ENCODE measurements around the gene WNT3. TPM values are rescaled to one million over a fixed set of nuclear protein-coding genes. Genes with fewer than 3 reads are reported as not detected.

The WNT3 gene
- total RNA-seq, 2 experiments from 2014 or later = not detected

GRCh38 chr17:46768540-46768870 is 50.0 kb downstream of the WNT3 start:
- Mint-ChIP-seq H3K27ac (no peak overlapping the region), H3K27me3 (peaks cover 26% of the 10 kb centered on the region), H3K9me3 (no peaks in the 10 kb centered on the region), H3K4me3 (no peak overlapping the region), H3K4me1 (ENCODE audit: low read depth) (peaks cover 11% of the 10 kb centered on the region), H3K36me3 (ENCODE audit: low read depth) (no peaks in the 10 kb centered on the region)
- H3K36me3 ChIP-seq (ENCODE audit: insufficient read depth, low read length) = no peaks in the 10 kb centered on the region
- no peak overlapping the region for H3K4me3 ChIP-seq (ENCODE audit: low read length)
- POLR2A ChIA-PET = no interaction called here
- TF ChIP-seq, protein P1, sequence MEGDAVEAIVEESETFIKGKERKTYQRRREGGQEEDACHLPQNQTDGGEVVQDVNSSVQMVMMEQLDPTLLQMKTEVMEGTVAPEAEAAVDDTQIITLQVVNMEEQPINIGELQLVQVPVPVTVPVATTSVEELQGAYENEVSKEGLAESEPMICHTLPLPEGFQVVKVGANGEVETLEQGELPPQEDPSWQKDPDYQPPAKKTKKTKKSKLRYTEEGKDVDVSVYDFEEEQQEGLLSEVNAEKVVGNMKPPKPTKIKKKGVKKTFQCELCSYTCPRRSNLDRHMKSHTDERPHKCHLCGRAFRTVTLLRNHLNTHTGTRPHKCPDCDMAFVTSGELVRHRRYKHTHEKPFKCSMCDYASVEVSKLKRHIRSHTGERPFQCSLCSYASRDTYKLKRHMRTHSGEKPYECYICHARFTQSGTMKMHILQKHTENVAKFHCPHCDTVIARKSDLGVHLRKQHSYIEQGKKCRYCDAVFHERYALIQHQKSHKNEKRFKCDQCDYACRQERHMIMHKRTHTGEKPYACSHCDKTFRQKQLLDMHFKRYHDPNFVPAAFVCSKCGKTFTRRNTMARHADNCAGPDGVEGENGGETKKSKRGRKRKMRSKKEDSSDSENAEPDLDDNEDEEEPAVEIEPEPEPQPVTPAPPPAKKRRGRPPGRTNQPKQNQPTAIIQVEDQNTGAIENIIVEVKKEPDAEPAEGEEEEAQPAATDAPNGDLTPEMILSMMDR (IDR thresholded peaks at IDR 0.05) = no peak
- ATAC-seq (ENCODE audit: poor library complexity) (no peak), DNase-seq (no peak)
- no peak overlapping the region for H3K27ac ChIP-seq (ENCODE audit: low read depth in 1 of 2, low read length in 2 of 2)
- peaks cover 0 to 13% of the 10 kb centered on the region in 2 experiments for H3K9me3 ChIP-seq (ENCODE audit: control insufficient read depth in 1 of 2, insufficient read depth in 1 of 2, low read length in 2 of 2)
- H3K4me1 ChIP-seq (ENCODE audit: insufficient read depth, low read length) = peaks cover 32% of the 10 kb centered on the region
- intact Hi-C loops (cut with DNase I, micrococcal nuclease) = no loop called here
- H3K27me3 ChIP-seq (ENCODE audit: control insufficient read depth in 1 of 2, insufficient read depth in 2 of 2, low read length in 2 of 2) = peaks cover 14 to 34% of the 10 kb centered on the region in 2 experiments
- CTCF ChIA-PET = no interaction called here

DNA sequence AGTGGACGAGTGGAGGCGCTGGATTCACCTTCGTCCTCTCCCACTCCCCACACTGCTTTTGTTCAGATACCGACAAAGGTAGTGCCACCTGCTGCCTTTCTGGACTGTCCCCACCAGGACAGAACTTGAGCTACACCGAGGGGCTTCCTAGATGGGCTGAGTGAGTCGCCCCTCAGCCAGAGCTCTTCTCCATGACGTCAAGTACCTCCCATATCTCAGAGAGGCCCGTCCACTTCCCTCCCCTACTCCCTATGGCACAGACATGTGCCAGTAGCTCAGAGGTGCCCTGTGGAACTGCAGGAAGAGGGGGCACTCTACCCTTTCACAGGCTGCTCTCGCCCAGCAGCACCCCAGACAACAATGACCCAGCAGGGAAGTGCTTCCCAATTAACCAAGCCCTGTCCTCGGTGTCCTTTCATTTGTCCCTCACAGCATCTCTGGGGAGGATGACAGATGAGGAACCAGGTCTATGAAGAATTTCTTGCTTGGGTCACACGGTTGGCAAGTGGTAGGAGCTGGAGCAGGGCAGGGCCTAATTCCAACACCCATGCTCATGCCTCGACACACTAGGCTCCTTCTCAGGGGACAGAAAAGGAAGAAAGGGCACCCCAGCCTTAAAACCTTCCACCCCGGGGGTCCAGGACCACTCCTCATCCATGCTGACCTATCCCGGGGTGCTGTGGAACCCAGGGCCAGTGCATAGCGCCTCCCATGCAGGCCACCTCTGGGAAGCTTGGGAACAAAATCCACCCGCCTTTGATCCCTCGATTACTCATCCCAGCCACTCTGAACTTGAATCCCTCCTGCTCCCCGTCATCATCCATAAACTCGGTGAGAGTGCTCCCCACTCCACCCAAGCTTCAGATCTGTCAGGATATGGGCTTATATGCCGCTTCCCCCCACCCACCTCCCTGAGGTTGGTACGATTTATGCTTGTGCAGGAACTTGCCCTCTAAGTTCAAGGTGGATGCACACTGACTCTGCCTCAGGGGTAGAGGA is 51.7 kb downstream of the WNT3 start:
- POLR2A ChIA-PET = no interaction called here
- Histone ChIP-seq H3K4me1 (ENCODE audit: insufficient read depth, low read length) (peaks cover 17% of the 10 kb centered on the region), H3K9me3 (ENCODE audit: control insufficient read depth in 1 of 2, insufficient read depth in 1 of 2, low read length in 2 of 2) (peaks cover 0 to 13% of the 10 kb centered on the region in 2 experiments), H3K4me3 (ENCODE audit: low read length) (no peak overlapping the region), H3K27ac (ENCODE audit: low read depth in 1 of 2, low read length in 2 of 2) (no peak overlapping the region), H3K27me3 (ENCODE audit: control insufficient read depth in 1 of 2, insufficient read depth in 2 of 2, low read length in 2 of 2) (peaks cover 10 to 18% of the 10 kb centered on the region in 2 experiments), H3K36me3 (ENCODE audit: insufficient read depth, low read length) (no peaks in the 10 kb centered on the region)
- H3K4me3 Mint-ChIP-seq = no peak overlapping the region
- intact Hi-C loops (cut with DNase I, micrococcal nuclease) = no loop called here
- no peaks in the 10 kb centered on the region for H3K9me3 Mint-ChIP-seq
- no peak overlapping the region for H3K27ac Mint-ChIP-seq
- CTCF ChIA-PET = no interaction called here
- no peak for ATAC-seq (ENCODE audit: poor library complexity)
- H3K27me3 Mint-ChIP-seq = peaks cover 12% of the 10 kb centered on the region
- TF ChIP-seq, protein P1 (IDR thresholded peaks at IDR 0.05) = no peak
- H3K4me1 Mint-ChIP-seq (ENCODE audit: low read depth) = peaks cover 7% of the 10 kb centered on the region
- H3K36me3 Mint-ChIP-seq (ENCODE audit: low read depth) = no peaks in the 10 kb centered on the region
- DNase-seq = no peak

DNA sequence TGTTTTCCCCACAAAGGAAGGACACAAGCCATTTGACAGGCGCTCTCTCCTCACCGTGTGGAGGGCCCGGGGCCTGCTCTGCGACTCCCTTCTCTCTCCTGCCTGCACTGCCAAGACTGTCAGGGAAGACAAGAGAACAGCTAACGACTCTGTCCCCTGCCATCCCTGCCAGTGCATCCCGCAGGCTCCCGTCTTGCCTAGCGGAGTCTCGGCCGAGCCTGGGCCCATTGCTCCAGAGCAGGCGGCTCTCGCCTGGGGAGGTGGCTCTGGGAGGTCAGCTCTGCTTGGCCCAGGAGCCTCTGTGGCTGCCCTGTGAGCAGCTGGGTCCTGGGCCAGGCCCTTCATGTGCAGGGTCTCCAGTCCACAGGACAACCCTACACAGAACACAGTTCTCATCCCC is 53.0 kb downstream of the WNT3 start:
- Histone ChIP-seq H3K36me3 (ENCODE audit: insufficient read depth, low read length) (no peaks in the 10 kb centered on the region), H3K27me3 (ENCODE audit: control insufficient read depth in 1 of 2, insufficient read depth in 2 of 2, low read length in 2 of 2) (peaks cover 5 to 12% of the 10 kb centered on the region in 2 experiments), H3K27ac (ENCODE audit: low read depth in 1 of 2, low read length in 2 of 2) (no peak overlapping the region), H3K4me1 (ENCODE audit: insufficient read depth, low read length) (peaks cover 10% of the 10 kb centered on the region), H3K4me3 (ENCODE audit: low read length) (no peak overlapping the region), H3K9me3 (ENCODE audit: control insufficient read depth in 1 of 2, insufficient read depth in 1 of 2, low read length in 2 of 2) (peaks cover 0 to 9% of the 10 kb centered on the region in 2 experiments)
- DNase-seq = no peak
- peaks cover 4% of the 10 kb centered on the region for H3K4me1 Mint-ChIP-seq (ENCODE audit: low read depth)
- H3K4me3 Mint-ChIP-seq = no peak overlapping the region
- H3K27me3 Mint-ChIP-seq = peaks cover 8% of the 10 kb centered on the region
- no peak overlapping the region for H3K27ac Mint-ChIP-seq
- ATAC-seq (ENCODE audit: poor library complexity) = no peak
- ChIA-PET CTCF (no interaction called here), POLR2A (no interaction called here)
- no peaks in the 10 kb centered on the region for H3K36me3 Mint-ChIP-seq (ENCODE audit: low read depth)
- intact Hi-C loops (cut with DNase I, micrococcal nuclease) = no loop called here
- TF ChIP-seq, protein P1 (IDR thresholded peaks at IDR 0.05) = no peak
- no peaks in the 10 kb centered on the region for H3K9me3 Mint-ChIP-seq
